HEK293 (cell line): Measurements from ENCODE around the gene ZFYVE19.

Experiments
- CTCF ChIA-PET: fragments of 350-600 bp; formaldehyde crosslinking; extraction: SDS; loops from one replicate; lab custom pipeline; 2021; ENCODE audit warnings: antibody characterized with exemption; lab: Yijun Ruan, JAX
- POLR2A ChIA-PET: fragments of 300-600 bp; formaldehyde crosslinking; extraction: SDS; loops from one replicate; lab custom pipeline; 2020; ENCODE audit warnings: antibody characterized with exemption, inconsistent platforms; lab: Yijun Ruan, JAX
- H3K27ac ChIP-seq: fragments of 200-500 bp; sonication (Bioruptor generic); 2 replicates; pipeline ENCODE4 v1.5.1; 2014; ENCODE audit warnings: low read depth, low read length, control low read depth, inconsistent platforms; ENCODE audit errors: extremely low read depth
- H3K36me3 ChIP-seq, 2 experiments: fragments of 200-500 bp in 1 of 2; sonication (Bioruptor generic) in 1 of 2; 1 replicate in 1 of 2; 2 replicates in 1 of 2; pipeline ENCODE4 v1.5.1; 2014 to 2017; ENCODE audit warnings: inconsistent platforms in 2 of 2, low read length in 2 of 2; ENCODE audit not compliant: control insufficient read depth in 2 of 2, insufficient read depth in 1 of 2
- H3K4me1 ChIP-seq: fragments of 200-500 bp; sonication (Bioruptor generic); 2 replicates; pipeline ENCODE4 v1.5.1; 2014; ENCODE audit warnings: mild to moderate bottlenecking, low read length, inconsistent platforms; ENCODE audit not compliant: control insufficient read depth, insufficient read depth
- H3K4me3 ChIP-seq: 2 replicates; pipeline ENCODE4 v1.5.1; 2011; ENCODE audit warnings: low read depth, mild to moderate bottlenecking, control low read depth, low read length, moderate library complexity
- H3K9me3 ChIP-seq: fragments of 200-500 bp; sonication (Bioruptor generic); 2 replicates; pipeline ENCODE4 v1.5.1; 2014; ENCODE audit warnings: low read depth, low read length, inconsistent platforms; ENCODE audit not compliant: control insufficient read depth, insufficient read depth
- BCL11A ChIP-seq: fragments of 450-650 bp; formaldehyde crosslinking; IDR thresholded peaks from 2 replicates; pipeline ENCODE4 v1.5.1; 2016; ENCODE audit warnings: low read depth, missing biosample characterization, missing genetic modification characterization
- CTCF ChIP-seq: fragments of 450-650 bp; formaldehyde crosslinking; IDR thresholded peaks from 2 replicates; pipeline ENCODE4 v1.5.1; 2016; ENCODE audit warnings: missing biosample characterization, missing genetic modification characterization
- HOXC10 ChIP-seq: sonication (generic); formaldehyde crosslinking; IDR thresholded peaks from 2 replicates; pipeline ENCODE4 v1.8.1; 2023; ENCODE audit warnings: mild to moderate bottlenecking, missing genetic modification reagents
- KLF8 ChIP-seq: fragments of 450-650 bp; formaldehyde crosslinking; IDR thresholded peaks from 2 replicates; pipeline ENCODE4 v1.5.1; 2016; ENCODE audit warnings: missing biosample characterization, missing genetic modification characterization
- SP2 ChIP-seq: fragments of 450-650 bp; formaldehyde crosslinking; IDR thresholded peaks from 2 replicates; pipeline ENCODE4 v1.5.1; 2016; ENCODE audit warnings: missing biosample characterization, missing genetic modification characterization
- SP3 ChIP-seq: fragments of 450-650 bp; formaldehyde crosslinking; IDR thresholded peaks from 2 replicates; pipeline ENCODE4 v1.5.1; 2016; ENCODE audit warnings: missing biosample characterization, missing genetic modification characterization
- ZBTB17 ChIP-seq: fragments of 450-650 bp; formaldehyde crosslinking; IDR thresholded peaks from 2 replicates; pipeline ENCODE4 v1.5.1; 2016; ENCODE audit warnings: missing biosample characterization, missing genetic modification characterization
- ZBTB26 ChIP-seq: fragments of 450-650 bp; formaldehyde crosslinking; optimal IDR thresholded peaks from 2 replicates; pipeline ENCODE3; 2016; ENCODE audit warnings: missing biosample characterization, mild to moderate bottlenecking, missing genetic modification characterization
- ZEB2 ChIP-seq: fragments of 450-650 bp; formaldehyde crosslinking; IDR thresholded peaks from 2 replicates; pipeline ENCODE4 v1.5.1; 2016; ENCODE audit warnings: missing biosample characterization, missing genetic modification characterization
- ZFHX2 ChIP-seq: fragments of 450-650 bp; formaldehyde crosslinking; conservative IDR thresholded peaks from 2 replicates; pipeline ENCODE4 v1.5.1; 2016; ENCODE audit warnings: missing biosample characterization, missing genetic modification characterization
- ZNF157 ChIP-seq: fragments of 450-650 bp; formaldehyde crosslinking; IDR thresholded peaks from 2 replicates; pipeline ENCODE4 v1.5.1; 2016; ENCODE audit warnings: missing biosample characterization, missing genetic modification characterization
- ZNF202 ChIP-seq: fragments of 450-650 bp; formaldehyde crosslinking; IDR thresholded peaks from 2 replicates; pipeline ENCODE4 v1.5.1; 2016; ENCODE audit warnings: missing biosample characterization, missing genetic modification characterization, borderline replicate concordance
- ZNF302 ChIP-seq: fragments of 450-650 bp; formaldehyde crosslinking; IDR thresholded peaks from 2 replicates; pipeline ENCODE4 v1.5.1; 2016; ENCODE audit warnings: missing biosample characterization, missing genetic modification characterization, low read depth
- ZNF585B ChIP-seq: fragments of 450-650 bp; formaldehyde crosslinking; IDR thresholded peaks from 2 replicates; pipeline ENCODE4 v1.5.1; 2016; ENCODE audit warnings: missing biosample characterization, missing genetic modification characterization
- ZNF623 ChIP-seq: fragments of 450-650 bp; formaldehyde crosslinking; IDR thresholded peaks from 2 replicates; pipeline ENCODE4 v1.5.1; 2016; ENCODE audit warnings: missing biosample characterization, missing genetic modification characterization
- ZNF704 ChIP-seq: fragments of 450-650 bp; formaldehyde crosslinking; IDR thresholded peaks from 2 replicates; pipeline ENCODE4 v1.5.1; 2016; ENCODE audit warnings: missing biosample characterization, missing genetic modification characterization
- ZNF776 ChIP-seq: fragments of 450-650 bp; formaldehyde crosslinking; IDR thresholded peaks from 2 replicates; pipeline ENCODE4 v1.5.0; 2017; ENCODE audit warnings: missing biosample characterization, missing genetic modification characterization, borderline replicate concordance
- ZNF777 ChIP-seq: fragments of 450-650 bp; formaldehyde crosslinking; IDR thresholded peaks from 2 replicates; pipeline ENCODE4 v1.5.1; 2017; ENCODE audit warnings: missing biosample characterization, missing genetic modification characterization, borderline replicate concordance
- ZNF830 ChIP-seq: fragments of 450-650 bp; IDR thresholded peaks from 2 replicates; pipeline ENCODE4 v1.5.0; 2018; ENCODE audit warnings: missing biosample characterization, missing genetic modification characterization, low read depth, mild to moderate bottlenecking, moderate library complexity
- TF ChIP-seq, protein P1 (sequence below): fragments of 450-650 bp; formaldehyde crosslinking; conservative IDR thresholded peaks from 2 replicates; pipeline ENCODE4 v1.5.1; 2016; ENCODE audit warnings: low read depth, missing biosample characterization, missing genetic modification characterization

Gene ZFYVE19

GRCh38 chr15:40843885-40844695 lies 37.2 kb downstream of the ZFYVE19 start, which contains the start of gene SPINT1:
Gene SPINT1 (plus strand): TSS chr15:40844048. CDS start chr15:40844555, 507 bp downstream.
- H3K9me3 ChIP-seq: no peaks in the 10 kb centered on the region
- no peaks in the 10 kb centered on the region; a peak in 1 of 3 replicates for H3K36me3 ChIP-seq
- H3K4me3 ChIP-seq: peak within 1 kb of the TSS; percentile 44
- ChIA-PET POLR2A (interaction anchor here (0.8 to 1.4 kb wide), 6 partner anchors 14 to 62 kb away, joined by 3 to 7 read pairs (median 4); partner anchors contain the start of genes DNAJC17, RHOV, VPS18 and ZFYVE19), CTCF (interaction anchor here (0.6 to 2.7 kb wide), 14 partner anchors 9 to 97 kb away, joined by 3 to 24 read pairs (median 3); partner anchors contain the start of gene VPS18)
- peak within 1 kb of the TSS; percentile 60; the same call in 1 of the 2 replicates for H3K27ac ChIP-seq
- peaks cover 3% of the 10 kb centered on the region; the same call in 1 of the 2 replicates for H3K4me1 ChIP-seq
- TF ChIP-seq ZFHX2 (tag by site-specific recombination): peak; percentile 53
- TF ChIP-seq HOXC10 (CRISPR knock-in tag): no peak
- TF ChIP-seq SP3 (tag by site-specific recombination): peak; percentile 52
- TF ChIP-seq ZBTB26 (tag by site-specific recombination): peak; percentile 29
- no peak for TF ChIP-seq ZNF585B (tag by site-specific recombination)
- peak; percentile 74 for TF ChIP-seq ZNF777 (tag by site-specific recombination)
- TF ChIP-seq, protein P1, sequence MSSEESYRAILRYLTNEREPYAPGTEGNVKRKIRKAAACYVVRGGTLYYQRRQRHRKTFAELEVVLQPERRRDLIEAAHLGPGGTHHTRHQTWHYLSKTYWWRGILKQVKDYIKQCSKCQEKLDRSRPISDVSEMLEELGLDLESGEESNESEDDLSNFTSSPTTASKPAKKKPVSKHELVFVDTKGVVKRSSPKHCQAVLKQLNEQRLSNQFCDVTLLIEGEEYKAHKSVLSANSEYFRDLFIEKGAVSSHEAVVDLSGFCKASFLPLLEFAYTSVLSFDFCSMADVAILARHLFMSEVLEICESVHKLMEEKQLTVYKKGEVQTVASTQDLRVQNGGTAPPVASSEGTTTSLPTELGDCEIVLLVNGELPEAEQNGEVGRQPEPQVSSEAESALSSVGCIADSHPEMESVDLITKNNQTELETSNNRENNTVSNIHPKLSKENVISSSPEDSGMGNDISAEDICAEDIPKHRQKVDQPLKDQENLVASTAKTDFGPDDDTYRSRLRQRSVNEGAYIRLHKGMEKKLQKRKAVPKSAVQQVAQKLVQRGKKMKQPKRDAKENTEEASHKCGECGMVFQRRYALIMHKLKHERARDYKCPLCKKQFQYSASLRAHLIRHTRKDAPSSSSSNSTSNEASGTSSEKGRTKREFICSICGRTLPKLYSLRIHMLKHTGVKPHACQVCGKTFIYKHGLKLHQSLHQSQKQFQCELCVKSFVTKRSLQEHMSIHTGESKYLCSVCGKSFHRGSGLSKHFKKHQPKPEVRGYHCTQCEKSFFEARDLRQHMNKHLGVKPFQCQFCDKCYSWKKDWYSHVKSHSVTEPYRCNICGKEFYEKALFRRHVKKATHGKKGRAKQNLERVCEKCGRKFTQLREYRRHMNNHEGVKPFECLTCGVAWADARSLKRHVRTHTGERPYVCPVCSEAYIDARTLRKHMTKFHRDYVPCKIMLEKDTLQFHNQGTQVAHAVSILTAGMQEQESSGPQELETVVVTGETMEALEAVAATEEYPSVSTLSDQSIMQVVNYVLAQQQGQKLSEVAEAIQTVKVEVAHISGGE (tag by site-specific recombination): peak; percentile 16; the same call in 1 of the 2 replicates
- TF ChIP-seq ZEB2 (tag by site-specific recombination): peak; percentile 80
- TF ChIP-seq ZNF704: no peak
- peak; percentile 40 for TF ChIP-seq SP2 (tag by site-specific recombination)

DNA sequence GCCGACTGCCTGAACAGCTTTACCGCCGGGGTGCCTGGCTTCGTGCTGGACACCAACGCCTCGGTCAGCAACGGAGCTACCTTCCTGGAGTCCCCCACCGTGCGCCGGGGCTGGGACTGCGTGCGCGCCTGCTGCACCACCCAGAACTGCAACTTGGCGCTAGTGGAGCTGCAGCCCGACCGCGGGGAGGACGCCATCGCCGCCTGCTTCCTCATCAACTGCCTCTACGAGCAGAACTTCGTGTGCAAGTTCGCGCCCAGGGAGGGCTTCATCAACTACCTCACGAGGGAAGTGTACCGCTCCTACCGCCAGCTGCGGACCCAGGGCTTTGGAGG lies 37.8 kb downstream of the ZFYVE19 start:
- H3K27ac ChIP-seq: no peak overlapping the region; the same call in 1 of the 2 replicates
- TF ChIP-seq ZNF202 (tag by site-specific recombination): no peak
- TF ChIP-seq BCL11A (tag by site-specific recombination): no peak
- TF ChIP-seq ZNF623 (tag by site-specific recombination): no peak
- TF ChIP-seq CTCF (tag by site-specific recombination): no peak
- no peak for TF ChIP-seq ZBTB17 (tag by site-specific recombination)
- TF ChIP-seq ZNF302 (tag by site-specific recombination): no peak
- no peak for TF ChIP-seq ZNF157 (tag by site-specific recombination)
- no peak for TF ChIP-seq KLF8
- TF ChIP-seq ZNF776 (tag by site-specific recombination): no peak
- TF ChIP-seq ZNF830 (tag by site-specific recombination): no peak

More for the DNA sequence above, 37.8 kb downstream of the ZFYVE19 start:
- Histone ChIP-seq H3K36me3 (no peaks in the 10 kb centered on the region; a peak in 1 of 3 replicates), H3K4me3 (peak overlapping the region; percentile 44), H3K4me1 (peaks cover 3% of the 10 kb centered on the region; the same call in 1 of the 2 replicates), H3K9me3 (no peaks in the 10 kb centered on the region)
- ChIA-PET POLR2A (interaction anchor here (1.0 to 1.4 kb wide), 4 partner anchors 13 to 50 kb away, joined by 3 to 7 read pairs (median 6); partner anchors contain the start of genes DNAJC17, RHOV, VPS18 and ZFYVE19), CTCF (interaction anchor here (0.6 to 2.7 kb wide), 9 partner anchors 10 to 98 kb away, joined by 3 to 24 read pairs (median 3); partner anchors contain the start of gene VPS18)
